ENCODE measurements around the gene TBC1D8. TPM values are rescaled to one million over a fixed set of nuclear protein-coding genes. Genes with fewer than 3 reads are reported as not detected.
A peak's percentile ranks its signal among the peaks of the same experiment; 100 is the strongest.

Gene TBC1D8
- total RNA-seq, 1 experiment from 2014 or later: 51.7 TPM

DNA sequence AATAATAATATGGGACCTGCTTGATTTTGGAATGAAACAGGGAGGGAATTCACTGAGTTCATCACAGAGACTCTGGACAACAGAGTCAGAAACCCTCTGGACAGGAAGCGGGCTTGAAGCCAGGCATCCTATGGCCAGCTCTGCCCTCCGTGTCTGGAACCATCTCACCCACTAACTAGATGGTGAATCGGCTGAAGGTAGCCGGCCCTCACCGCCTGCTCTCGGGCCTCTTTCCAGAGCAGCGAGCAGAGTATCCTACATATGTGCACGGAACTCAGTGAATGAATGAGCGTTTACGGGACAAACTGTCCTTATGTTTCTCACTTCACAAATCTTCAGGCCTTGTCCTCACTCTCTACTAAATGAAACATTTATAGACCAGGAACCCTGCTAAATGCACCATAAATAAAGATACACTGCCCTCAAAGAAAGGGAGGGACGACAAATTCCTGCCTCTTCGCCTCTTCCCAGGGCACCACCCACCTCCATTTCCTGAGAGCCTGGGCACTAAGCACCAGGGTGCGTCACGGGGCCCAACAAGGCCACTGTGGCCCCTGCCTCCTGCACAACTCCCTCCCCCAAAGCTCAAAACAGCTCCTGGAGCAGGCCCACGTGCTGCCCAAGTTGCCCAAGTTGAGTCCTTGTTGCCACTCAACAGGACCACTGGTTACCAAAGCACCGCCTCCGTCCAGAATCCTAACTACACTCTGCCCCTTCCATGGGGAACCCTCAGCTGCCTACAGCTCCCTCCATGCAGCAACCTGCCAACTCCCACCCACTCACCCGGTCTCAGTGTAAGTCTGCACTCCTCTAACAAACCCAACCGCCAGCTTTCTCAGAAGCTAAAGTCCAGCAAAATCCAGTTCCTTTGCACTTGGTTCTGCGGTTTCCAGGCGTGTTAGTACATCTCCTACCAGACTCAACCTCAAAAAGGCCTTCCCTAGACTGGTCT is 1.7 kb downstream of the TBC1D8 start:
- POLR2A ChIA-PET: interaction anchor here (1.0 kb wide), 1 partner anchor 142 kb away, joined by 3 read pairs; no protein-coding TSS in a partner anchor
- Mint-ChIP-seq H3K27ac (0 out of 2 replicates have a peak overlapping the region, but pooled peaks have one; percentile 16), H3K27me3 (ENCODE audit: low read depth) (peaks cover 9% of the 10 kb centered on the region), H3K4me1 (peaks cover 77% of the 10 kb centered on the region), H3K4me3 (peak overlapping the region; percentile 72), H3K9me3 (no peaks in the 10 kb centered on the region), H3K36me3 (no peaks in the 10 kb centered on the region)
- CTCF ChIA-PET: interaction anchor here (0.6 to 5.8 kb wide), 9 partner anchors 27 to 143 kb away, joined by 3 to 102 read pairs (median 5); partner anchors contain the start of gene CNOT11
- TF ChIP-seq SMAD3 (CRISPR knock-in tag; IDR thresholded peaks at IDR 0.05; ENCODE audit: borderline replicate concordance) (no peak), SP1 (CRISPR knock-in tag; conservative IDR thresholded peaks at IDR 0.05) (no peak), TEAD4 (CRISPR knock-in tag; IDR thresholded peaks at IDR 0.05) (no peak)
- ATAC-seq: peak; percentile 1; the same call in 1 of the 2 replicates
- DNase-seq (ENCODE audit: low spot score): peak; percentile 22

DNA sequence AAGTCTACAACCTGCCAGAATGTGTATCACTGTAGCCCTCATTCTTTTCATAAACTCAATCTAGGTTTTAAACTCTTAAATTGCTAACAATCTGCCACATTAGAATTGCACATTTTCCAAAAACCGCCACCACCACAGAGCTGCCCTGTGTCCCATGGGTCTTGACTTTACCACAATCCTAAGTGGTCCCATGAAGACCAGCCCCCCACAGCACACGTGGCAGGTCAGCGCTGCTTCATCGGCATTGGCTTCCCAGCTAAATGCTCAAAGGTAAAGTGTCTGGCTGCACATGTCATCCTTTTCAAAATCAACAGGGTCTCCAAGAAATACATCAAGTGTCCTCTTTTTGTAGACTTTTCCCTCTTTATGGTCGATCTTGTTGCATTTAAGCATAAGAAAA is 2.4 kb downstream of the TBC1D8 start:
- no peak for ATAC-seq
- ChIA-PET CTCF (interaction anchor here (1.1 to 2.4 kb wide), 3 partner anchors 103 to 136 kb away, joined by 3 to 17 read pairs (median 4); no protein-coding TSS in a partner anchor), POLR2A (no interaction called here)
- no peak for DNase-seq (ENCODE audit: low spot score)
- Mint-ChIP-seq H3K4me1 (peaks cover 82% of the 10 kb centered on the region), H3K36me3 (peaks cover 3% of the 10 kb centered on the region; the same call in 1 of the 2 replicates), H3K9me3 (no peaks in the 10 kb centered on the region), H3K4me3 (peak overlapping the region; percentile 72), H3K27ac (peak overlapping the region; percentile 15; the same call in 1 of the 2 replicates), H3K27me3 (ENCODE audit: low read depth) (peaks cover 9% of the 10 kb centered on the region)
- TF ChIP-seq ZNF671 (CRISPR knock-in tag; IDR thresholded peaks at IDR 0.05) (no peak), PRRX2 (CRISPR knock-in tag; IDR thresholded peaks at IDR 0.05) (no peak), FOXK1 (CRISPR knock-in tag; IDR thresholded peaks at IDR 0.05) (no peak)
- TF ChIP-seq, protein P1, sequence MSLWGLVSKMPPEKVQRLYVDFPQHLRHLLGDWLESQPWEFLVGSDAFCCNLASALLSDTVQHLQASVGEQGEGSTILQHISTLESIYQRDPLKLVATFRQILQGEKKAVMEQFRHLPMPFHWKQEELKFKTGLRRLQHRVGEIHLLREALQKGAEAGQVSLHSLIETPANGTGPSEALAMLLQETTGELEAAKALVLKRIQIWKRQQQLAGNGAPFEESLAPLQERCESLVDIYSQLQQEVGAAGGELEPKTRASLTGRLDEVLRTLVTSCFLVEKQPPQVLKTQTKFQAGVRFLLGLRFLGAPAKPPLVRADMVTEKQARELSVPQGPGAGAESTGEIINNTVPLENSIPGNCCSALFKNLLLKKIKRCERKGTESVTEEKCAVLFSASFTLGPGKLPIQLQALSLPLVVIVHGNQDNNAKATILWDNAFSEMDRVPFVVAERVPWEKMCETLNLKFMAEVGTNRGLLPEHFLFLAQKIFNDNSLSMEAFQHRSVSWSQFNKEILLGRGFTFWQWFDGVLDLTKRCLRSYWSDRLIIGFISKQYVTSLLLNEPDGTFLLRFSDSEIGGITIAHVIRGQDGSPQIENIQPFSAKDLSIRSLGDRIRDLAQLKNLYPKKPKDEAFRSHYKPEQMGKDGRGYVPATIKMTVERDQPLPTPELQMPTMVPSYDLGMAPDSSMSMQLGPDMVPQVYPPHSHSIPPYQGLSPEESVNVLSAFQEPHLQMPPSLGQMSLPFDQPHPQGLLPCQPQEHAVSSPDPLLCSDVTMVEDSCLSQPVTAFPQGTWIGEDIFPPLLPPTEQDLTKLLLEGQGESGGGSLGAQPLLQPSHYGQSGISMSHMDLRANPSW (CRISPR knock-in tag; conservative IDR thresholded peaks at IDR 0.05; ENCODE audit: low read depth): no peak
- TF ChIP-seq, protein P2, sequence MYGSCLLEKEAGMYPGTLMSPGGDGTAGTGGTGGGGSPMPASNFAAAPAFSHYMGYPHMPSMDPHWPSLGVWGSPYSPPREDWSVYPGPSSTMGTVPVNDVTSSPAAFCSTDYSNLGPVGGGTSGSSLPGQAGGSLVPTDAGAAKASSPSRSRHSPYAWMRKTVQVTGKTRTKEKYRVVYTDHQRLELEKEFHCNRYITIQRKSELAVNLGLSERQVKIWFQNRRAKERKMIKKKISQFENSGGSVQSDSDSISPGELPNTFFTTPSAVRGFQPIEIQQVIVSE (CRISPR knock-in tag; IDR thresholded peaks at IDR 0.05; ENCODE audit: borderline replicate concordance): no peak
- TF ChIP-seq, protein P3, sequence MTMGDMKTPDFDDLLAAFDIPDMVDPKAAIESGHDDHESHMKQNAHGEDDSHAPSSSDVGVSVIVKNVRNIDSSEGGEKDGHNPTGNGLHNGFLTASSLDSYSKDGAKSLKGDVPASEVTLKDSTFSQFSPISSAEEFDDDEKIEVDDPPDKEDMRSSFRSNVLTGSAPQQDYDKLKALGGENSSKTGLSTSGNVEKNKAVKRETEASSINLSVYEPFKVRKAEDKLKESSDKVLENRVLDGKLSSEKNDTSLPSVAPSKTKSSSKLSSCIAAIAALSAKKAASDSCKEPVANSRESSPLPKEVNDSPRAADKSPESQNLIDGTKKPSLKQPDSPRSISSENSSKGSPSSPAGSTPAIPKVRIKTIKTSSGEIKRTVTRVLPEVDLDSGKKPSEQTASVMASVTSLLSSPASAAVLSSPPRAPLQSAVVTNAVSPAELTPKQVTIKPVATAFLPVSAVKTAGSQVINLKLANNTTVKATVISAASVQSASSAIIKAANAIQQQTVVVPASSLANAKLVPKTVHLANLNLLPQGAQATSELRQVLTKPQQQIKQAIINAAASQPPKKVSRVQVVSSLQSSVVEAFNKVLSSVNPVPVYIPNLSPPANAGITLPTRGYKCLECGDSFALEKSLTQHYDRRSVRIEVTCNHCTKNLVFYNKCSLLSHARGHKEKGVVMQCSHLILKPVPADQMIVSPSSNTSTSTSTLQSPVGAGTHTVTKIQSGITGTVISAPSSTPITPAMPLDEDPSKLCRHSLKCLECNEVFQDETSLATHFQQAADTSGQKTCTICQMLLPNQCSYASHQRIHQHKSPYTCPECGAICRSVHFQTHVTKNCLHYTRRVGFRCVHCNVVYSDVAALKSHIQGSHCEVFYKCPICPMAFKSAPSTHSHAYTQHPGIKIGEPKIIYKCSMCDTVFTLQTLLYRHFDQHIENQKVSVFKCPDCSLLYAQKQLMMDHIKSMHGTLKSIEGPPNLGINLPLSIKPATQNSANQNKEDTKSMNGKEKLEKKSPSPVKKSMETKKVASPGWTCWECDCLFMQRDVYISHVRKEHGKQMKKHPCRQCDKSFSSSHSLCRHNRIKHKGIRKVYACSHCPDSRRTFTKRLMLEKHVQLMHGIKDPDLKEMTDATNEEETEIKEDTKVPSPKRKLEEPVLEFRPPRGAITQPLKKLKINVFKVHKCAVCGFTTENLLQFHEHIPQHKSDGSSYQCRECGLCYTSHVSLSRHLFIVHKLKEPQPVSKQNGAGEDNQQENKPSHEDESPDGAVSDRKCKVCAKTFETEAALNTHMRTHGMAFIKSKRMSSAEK (CRISPR knock-in tag; IDR thresholded peaks at IDR 0.05; ENCODE audit: borderline replicate concordance): no peak

DNA sequence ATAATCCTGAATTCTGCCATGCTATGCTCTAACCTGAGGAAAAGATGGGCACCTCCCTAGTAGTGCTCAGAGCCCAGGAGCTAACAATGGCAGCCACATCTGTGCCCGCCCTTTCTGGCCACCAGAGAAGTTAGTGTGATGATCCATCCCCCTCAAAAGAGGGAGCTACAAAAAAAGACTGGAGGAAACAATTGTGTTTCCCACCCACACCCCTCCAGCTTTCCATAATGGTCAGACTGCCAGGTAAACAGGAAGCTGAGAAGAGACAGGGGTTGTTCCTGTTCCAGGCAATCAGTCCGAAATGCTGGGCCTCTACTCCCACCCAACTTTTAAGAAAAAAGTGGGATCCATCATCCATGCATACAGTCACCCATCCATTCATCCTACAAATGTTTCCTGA is 3.2 kb downstream of the TBC1D8 start:
- H3K4me3 Mint-ChIP-seq: peak overlapping the region; percentile 8; the same call in 1 of the 2 replicates
- H3K9me3 Mint-ChIP-seq: no peaks in the 10 kb centered on the region
- H3K36me3 Mint-ChIP-seq: peaks cover 8% of the 10 kb centered on the region
- H3K27ac Mint-ChIP-seq: 0 out of 2 replicates have a peak overlapping the region, but pooled peaks have one; percentile 25
- DNase-seq (ENCODE audit: low spot score): no peak
- CTCF ChIA-PET: interaction anchor here (0.6 to 2.4 kb wide), 7 partner anchors 9 to 110 kb away, joined by 3 to 17 read pairs (median 3); no protein-coding TSS in a partner anchor
- peaks cover 77% of the 10 kb centered on the region for H3K4me1 Mint-ChIP-seq
- peaks cover 9% of the 10 kb centered on the region for H3K27me3 Mint-ChIP-seq (ENCODE audit: low read depth)
- ATAC-seq: no peak
- POLR2A ChIA-PET: no interaction called here
- no peak for TF ChIP-seq ZNF263 (CRISPR knock-in tag; IDR thresholded peaks at IDR 0.05; ENCODE audit: low read depth)
- no peak for TF ChIP-seq ZNF317 (CRISPR knock-in tag; IDR thresholded peaks at IDR 0.05; ENCODE audit: borderline replicate concordance, low read depth)
- no peak for TF ChIP-seq MXD4 (CRISPR knock-in tag; IDR thresholded peaks at IDR 0.05; ENCODE audit: borderline replicate concordance)
